GM21423 (cell line): ENCODE measurements around the gene SLC4A8.

ENCODE experiments used
- ATAC-seq: cut with Tn5 transposase; IDR thresholded peaks from one replicate; pipeline ENCODE4 v1.9.1; 2021; ENCODE audit warnings: mild to moderate bottlenecking, moderate library complexity; ENCODE audit not compliant: unreplicated experiment

SLC4A8 gene

DNA sequence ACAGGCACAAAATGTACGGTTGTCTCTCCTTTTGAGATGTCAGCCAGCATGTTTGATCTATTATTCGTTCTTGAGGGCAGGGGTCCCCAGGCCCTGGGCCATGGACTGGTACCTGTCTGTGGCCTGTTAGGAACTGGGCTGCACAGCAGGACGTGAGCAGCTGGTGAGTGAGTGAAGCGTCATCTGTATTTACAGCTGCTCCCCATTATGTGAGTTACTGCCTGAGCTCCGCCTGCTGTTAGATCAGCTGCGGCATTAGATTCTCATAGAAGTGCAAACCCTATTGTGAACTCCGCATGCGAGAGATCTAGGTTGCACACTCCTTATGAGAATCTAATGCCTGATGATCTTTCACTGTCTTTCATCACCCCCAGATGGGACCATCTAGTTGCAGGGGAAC lies 125.0 kb downstream of the SLC4A8 start:
- no peak for ATAC-seq
